Measurements from ENCODE around the gene BCL11B. TPM values are rescaled to one million over a fixed set of nuclear protein-coding genes. Genes with fewer than 3 reads are reported as not detected.

BCL11B gene
- total and polyA plus RNA-seq, 4 donors = 3.0 to 12.9 (median 11.0) TPM

DNA sequence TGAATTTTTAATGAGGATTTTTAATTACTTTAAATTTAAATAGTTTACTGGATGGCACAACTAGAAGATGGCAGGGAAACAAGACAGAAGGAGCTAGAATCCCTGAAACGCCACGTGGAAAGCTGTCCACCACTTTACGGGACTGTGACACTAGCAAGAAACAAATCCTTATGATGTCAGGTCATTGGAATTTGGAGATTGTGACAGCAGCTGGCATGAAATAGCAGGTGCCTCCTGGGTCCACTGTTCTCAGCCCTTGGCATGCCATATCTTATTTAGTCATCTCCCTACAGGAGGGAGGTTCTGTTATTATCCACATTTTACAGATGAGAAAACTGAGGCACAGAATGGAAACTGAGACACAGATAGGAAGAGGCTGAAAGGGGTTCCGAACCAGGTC lies 113.8 kb downstream of the BCL11B start:
- Histone ChIP-seq H3K4me3 (ENCODE audit: low read depth, low read length) (no peak overlapping the region), H3K27ac (ENCODE audit: low read depth, low read length) (no peak overlapping the region), H3K4me1 (ENCODE audit: control insufficient read depth, insufficient read depth, low read length) (no peaks in the 10 kb centered on the region), H3K36me3 (ENCODE audit: control insufficient read depth, insufficient read depth, low read length) (no peaks in the 10 kb centered on the region), H3K27me3 (ENCODE audit: control insufficient read depth, insufficient read depth, low read length) (no peaks in the 10 kb centered on the region), H3K9me3 (ENCODE audit: control insufficient read depth, insufficient read depth, low read length) (no peaks in the 10 kb centered on the region)
- DNase-seq (ENCODE audit: low read depth in 4 of 6, low spot score in 6 of 6) = no peak
- 88% methylated on average over 4 of the region's 4 CpGs for WGBS (ENCODE audit: insufficient coverage)

GRCh38 chr14:99157676-99158075 lies 114.3 kb downstream of the BCL11B start:
- Histone ChIP-seq H3K4me3 (ENCODE audit: low read depth, low read length) (no peak overlapping the region), H3K36me3 (ENCODE audit: control insufficient read depth, insufficient read depth, low read length) (no peaks in the 10 kb centered on the region), H3K4me1 (ENCODE audit: control insufficient read depth, insufficient read depth, low read length) (no peaks in the 10 kb centered on the region), H3K9me3 (ENCODE audit: control insufficient read depth, insufficient read depth, low read length) (no peaks in the 10 kb centered on the region), H3K27me3 (ENCODE audit: control insufficient read depth, insufficient read depth, low read length) (no peaks in the 10 kb centered on the region), H3K27ac (ENCODE audit: low read depth, low read length) (no peak overlapping the region)
- 97% methylated on average over 7 of the region's 8 CpGs for WGBS (ENCODE audit: insufficient coverage)
- no peak for DNase-seq (ENCODE audit: low read depth in 4 of 6, low spot score in 6 of 6)

GRCh38 chr14:99157246-99157645 lies 114.8 kb downstream of the BCL11B start:
- DNase-seq (ENCODE audit: low read depth in 4 of 6, low spot score in 6 of 6) = no peak
- H3K4me3 ChIP-seq (ENCODE audit: low read depth, low read length) = no peak overlapping the region
- H3K9me3 ChIP-seq (ENCODE audit: control insufficient read depth, insufficient read depth, low read length) = no peaks in the 10 kb centered on the region
- H3K27me3 ChIP-seq (ENCODE audit: control insufficient read depth, insufficient read depth, low read length) = no peaks in the 10 kb centered on the region
- no peaks in the 10 kb centered on the region for H3K36me3 ChIP-seq (ENCODE audit: control insufficient read depth, insufficient read depth, low read length)
- H3K27ac ChIP-seq (ENCODE audit: low read depth, low read length) = no peak overlapping the region
- 94% methylated on average over 8 of the region's 8 CpGs for WGBS (ENCODE audit: insufficient coverage)
- no peaks in the 10 kb centered on the region for H3K4me1 ChIP-seq (ENCODE audit: control insufficient read depth, insufficient read depth, low read length)

DNA sequence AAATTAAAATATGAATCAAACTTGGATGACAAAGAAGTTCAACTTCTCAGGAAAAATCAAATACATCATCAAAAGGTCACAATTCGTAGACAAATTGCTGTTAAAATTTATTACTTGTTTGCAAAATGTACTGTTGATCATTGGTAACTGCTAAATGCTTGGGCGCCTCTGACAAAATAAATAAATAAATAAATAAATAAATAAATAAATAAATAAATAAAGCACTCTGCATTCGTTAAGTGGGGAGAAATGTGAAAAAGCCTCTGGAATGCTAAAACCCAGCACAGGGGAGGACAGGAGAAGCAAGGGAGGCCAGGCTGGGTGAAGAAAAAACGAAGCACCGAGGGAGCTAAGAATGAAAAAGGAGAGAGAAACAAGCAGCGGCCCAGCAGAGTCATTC lies 115.2 kb downstream of the BCL11B start:
- Histone ChIP-seq H3K4me1 (ENCODE audit: control insufficient read depth, insufficient read depth, low read length) (no peaks in the 10 kb centered on the region), H3K36me3 (ENCODE audit: control insufficient read depth, insufficient read depth, low read length) (no peaks in the 10 kb centered on the region), H3K27ac (ENCODE audit: low read depth, low read length) (no peak overlapping the region), H3K4me3 (ENCODE audit: low read depth, low read length) (no peak overlapping the region), H3K9me3 (ENCODE audit: control insufficient read depth, insufficient read depth, low read length) (no peaks in the 10 kb centered on the region), H3K27me3 (ENCODE audit: control insufficient read depth, insufficient read depth, low read length) (no peaks in the 10 kb centered on the region)
- WGBS (ENCODE audit: insufficient coverage) = no CpG with 5 or more reads among the region's 6 CpGs
- no peak for DNase-seq (ENCODE audit: low read depth in 4 of 6, low spot score in 6 of 6)

DNA sequence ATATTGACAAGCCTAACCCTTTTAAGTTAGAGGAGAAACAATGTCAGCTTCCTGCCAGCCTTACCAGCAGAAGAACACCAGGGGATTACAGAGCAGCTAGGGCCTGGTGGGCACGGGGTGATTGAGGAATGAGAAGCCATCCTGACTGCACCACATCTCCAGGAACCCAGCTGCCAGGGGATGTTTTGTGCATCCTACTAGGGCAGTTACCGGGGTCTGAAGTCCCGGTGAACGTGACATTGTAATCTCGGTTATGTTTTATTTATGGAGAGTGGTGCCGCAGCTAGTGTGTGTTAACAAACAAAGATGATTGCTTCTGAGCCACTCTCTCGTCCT lies 115.9 kb downstream of the BCL11B start:
- DNase-seq (ENCODE audit: low read depth in 4 of 6, low spot score in 6 of 6) = peak in 2 of 6 donors; percentile 17 to 86
- H3K4me1 ChIP-seq (ENCODE audit: control insufficient read depth, insufficient read depth, low read length) = no peaks in the 10 kb centered on the region
- no peaks in the 10 kb centered on the region for H3K9me3 ChIP-seq (ENCODE audit: control insufficient read depth, insufficient read depth, low read length)
- no peaks in the 10 kb centered on the region for H3K36me3 ChIP-seq (ENCODE audit: control insufficient read depth, insufficient read depth, low read length)
- no peak overlapping the region for H3K4me3 ChIP-seq (ENCODE audit: low read depth, low read length)
- no peak overlapping the region for H3K27ac ChIP-seq (ENCODE audit: low read depth, low read length)
- H3K27me3 ChIP-seq (ENCODE audit: control insufficient read depth, insufficient read depth, low read length) = no peaks in the 10 kb centered on the region
- WGBS (ENCODE audit: insufficient coverage) = 57% methylated on average over 2 of the region's 7 CpGs

GRCh38 chr14:99155173-99156089 lies 116.6 kb downstream of the BCL11B start:
- Histone ChIP-seq H3K27me3 (ENCODE audit: control insufficient read depth, insufficient read depth, low read length) (no peaks in the 10 kb centered on the region), H3K27ac (ENCODE audit: low read depth, low read length) (no peak overlapping the region), H3K4me3 (ENCODE audit: low read depth, low read length) (no peak overlapping the region), H3K4me1 (ENCODE audit: control insufficient read depth, insufficient read depth, low read length) (no peaks in the 10 kb centered on the region), H3K36me3 (ENCODE audit: control insufficient read depth, insufficient read depth, low read length) (no peaks in the 10 kb centered on the region), H3K9me3 (ENCODE audit: control insufficient read depth, insufficient read depth, low read length) (no peaks in the 10 kb centered on the region)
- 100% methylated on average over 2 of the region's 6 CpGs for WGBS (ENCODE audit: insufficient coverage)
- no peak for DNase-seq (ENCODE audit: low read depth in 4 of 6, low spot score in 6 of 6)

- Histone ChIP-seq H3K9me3 (ENCODE audit: control insufficient read depth, insufficient read depth, low read length) (no peaks in the 10 kb centered on the region), H3K4me1 (ENCODE audit: control insufficient read depth, insufficient read depth, low read length) (no peaks in the 10 kb centered on the region), H3K4me3 (ENCODE audit: low read depth, low read length) (no peak overlapping the region), H3K27ac (ENCODE audit: low read depth, low read length) (no peak overlapping the region), H3K27me3 (ENCODE audit: control insufficient read depth, insufficient read depth, low read length) (peaks cover 8% of the 10 kb centered on the region), H3K36me3 (ENCODE audit: control insufficient read depth, insufficient read depth, low read length) (no peaks in the 10 kb centered on the region)
- 100% methylated on average over 1 of the region's 2 CpGs for WGBS (ENCODE audit: insufficient coverage)
- no peak for DNase-seq (ENCODE audit: low read depth in 4 of 6, low spot score in 6 of 6)
These were observed 121.8 kb downstream of the BCL11B start for GRCh38 chr14:99150236-99150635.

- Histone ChIP-seq H3K4me3 (ENCODE audit: low read depth, low read length) (no peak overlapping the region), H3K4me1 (ENCODE audit: control insufficient read depth, insufficient read depth, low read length) (no peaks in the 10 kb centered on the region), H3K36me3 (ENCODE audit: control insufficient read depth, insufficient read depth, low read length) (no peaks in the 10 kb centered on the region), H3K27me3 (ENCODE audit: control insufficient read depth, insufficient read depth, low read length) (peaks cover 8% of the 10 kb centered on the region), H3K9me3 (ENCODE audit: control insufficient read depth, insufficient read depth, low read length) (no peaks in the 10 kb centered on the region), H3K27ac (ENCODE audit: low read depth, low read length) (no peak overlapping the region)
- no peak for DNase-seq (ENCODE audit: low read depth in 4 of 6, low spot score in 6 of 6)
- 86% methylated on average over 17 of the region's 22 CpGs for WGBS (ENCODE audit: insufficient coverage)
These were observed 123.0 kb downstream of the BCL11B start for GRCh38 chr14:99148861-99149610.

DNA sequence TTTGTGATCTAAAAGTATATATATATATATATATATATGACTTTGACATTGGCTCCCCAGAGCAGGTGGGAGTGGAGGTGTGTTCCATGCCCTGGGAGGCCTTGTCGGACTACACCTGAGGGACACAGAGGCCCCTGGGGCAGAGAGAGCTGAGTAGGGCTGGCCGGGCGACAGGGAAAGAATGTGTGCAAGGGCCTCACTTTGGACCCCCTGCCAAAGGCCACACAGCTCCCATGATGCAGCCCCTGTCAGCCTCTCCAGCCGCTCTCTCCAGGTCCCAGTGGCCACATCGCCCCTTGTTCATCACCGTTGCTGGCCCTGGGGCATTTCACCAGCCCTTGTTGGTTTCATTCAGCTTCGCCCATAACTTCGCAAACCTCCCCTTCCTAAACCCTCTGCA lies 123.9 kb downstream of the BCL11B start:
- H3K4me3 ChIP-seq (ENCODE audit: low read depth, low read length) = no peak overlapping the region
- H3K4me1 ChIP-seq (ENCODE audit: control insufficient read depth, insufficient read depth, low read length) = no peaks in the 10 kb centered on the region
- H3K27ac ChIP-seq (ENCODE audit: low read depth, low read length) = no peak overlapping the region
- DNase-seq (ENCODE audit: low read depth in 4 of 6, low spot score in 6 of 6) = no peak
- H3K27me3 ChIP-seq (ENCODE audit: control insufficient read depth, insufficient read depth, low read length) = peaks cover 8% of the 10 kb centered on the region
- 88% methylated on average over 7 of the region's 8 CpGs for WGBS (ENCODE audit: insufficient coverage)
- H3K9me3 ChIP-seq (ENCODE audit: control insufficient read depth, insufficient read depth, low read length) = no peaks in the 10 kb centered on the region
- H3K36me3 ChIP-seq (ENCODE audit: control insufficient read depth, insufficient read depth, low read length) = no peaks in the 10 kb centered on the region

DNA sequence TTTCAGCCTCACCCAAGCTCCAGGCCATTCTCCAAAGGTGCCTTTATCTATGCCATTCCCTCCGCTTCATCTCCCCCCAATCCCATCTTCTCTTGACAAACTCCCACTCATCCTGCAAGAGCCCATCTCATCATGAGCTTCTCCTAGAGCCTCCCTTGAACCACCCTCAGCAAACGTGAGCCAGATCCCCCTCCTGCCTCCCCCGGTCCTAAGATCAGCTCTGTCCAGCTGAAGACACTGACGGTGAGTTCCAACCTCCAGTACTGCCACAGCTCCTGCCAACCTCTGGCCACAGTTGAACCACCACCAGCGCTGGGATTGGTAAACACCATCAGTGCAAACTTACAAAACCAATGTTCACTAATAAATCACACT lies 124.6 kb downstream of the BCL11B start:
- H3K27me3 ChIP-seq (ENCODE audit: control insufficient read depth, insufficient read depth, low read length) = peaks cover 8% of the 10 kb centered on the region
- H3K36me3 ChIP-seq (ENCODE audit: control insufficient read depth, insufficient read depth, low read length) = no peaks in the 10 kb centered on the region
- no peak overlapping the region for H3K4me3 ChIP-seq (ENCODE audit: low read depth, low read length)
- WGBS (ENCODE audit: insufficient coverage) = 74% methylated on average over 4 of the region's 5 CpGs
- no peak overlapping the region for H3K27ac ChIP-seq (ENCODE audit: low read depth, low read length)
- no peak for DNase-seq (ENCODE audit: low read depth in 4 of 6, low spot score in 6 of 6)
- H3K9me3 ChIP-seq (ENCODE audit: control insufficient read depth, insufficient read depth, low read length) = no peaks in the 10 kb centered on the region
- no peaks in the 10 kb centered on the region for H3K4me1 ChIP-seq (ENCODE audit: control insufficient read depth, insufficient read depth, low read length)
